NK-92 treated with Interleukin-12 subunit alpha and Interleukin-12 subunit beta, amount 100 ng/mL, for 24 hours (cell line): ENCODE data around the gene PCNX4.

Experiments
- DNase-seq: peaks from one replicate; lab custom pipeline; 2025; lab: John Stamatoyannopoulos, UW

The PCNX4 gene

GRCh38 chr14:60174352-60175254, 82.9 kb downstream of the PCNX4 start:
- DNase-seq = no peak

GRCh38 chr14:60175255-60175902, 83.7 kb downstream of the PCNX4 start:
- no peak for DNase-seq

GRCh38 chr14:60178164-60178563, 86.4 kb downstream of the PCNX4 start:
- DNase-seq = no peak

- no peak for DNase-seq
These were observed 87.1 kb downstream of the PCNX4 start for GRCh38 chr14:60178820-60179219.

GRCh38 chr14:60179431-60179869, 87.7 kb downstream of the PCNX4 start:
- DNase-seq = no peak

GRCh38 chr14:60183138-60183537, 91.4 kb downstream of the PCNX4 start:
- DNase-seq = no peak

GRCh38 chr14:60183741-60184140, 92.0 kb downstream of the PCNX4 start:
- no peak for DNase-seq

GRCh38 chr14:60184146-60184904, 92.6 kb downstream of the PCNX4 start:
- no peak for DNase-seq

GRCh38 chr14:60184905-60185555, 93.3 kb downstream of the PCNX4 start:
- DNase-seq = no peak

- DNase-seq = no peak
These were observed 96.4 kb downstream of the PCNX4 start for GRCh38 chr14:60188115-60188514.

GRCh38 chr14:60188696-60189095, 97.0 kb downstream of the PCNX4 start:
- no peak for DNase-seq

- DNase-seq = no peak
These were observed 98.5 kb downstream of the PCNX4 start for GRCh38 chr14:60189923-60190840.

- DNase-seq = no peak
These were observed 103.6 kb downstream of the PCNX4 start for GRCh38 chr14:60195179-60195810.

GRCh38 chr14:60196291-60196690, 104.6 kb downstream of the PCNX4 start:
- no peak for DNase-seq

GRCh38 chr14:60197629-60198303, 106.0 kb downstream of the PCNX4 start:
- no peak for DNase-seq

GRCh38 chr14:60199321-60199720, 107.6 kb downstream of the PCNX4 start:
- no peak for DNase-seq

- no peak for DNase-seq
These were observed 112.5 kb downstream of the PCNX4 start for GRCh38 chr14:60204104-60204842.

- no peak for DNase-seq
These were observed 113.4 kb downstream of the PCNX4 start for GRCh38 chr14:60204843-60205774.
